ENCODE measurements around the gene CEP41. TPM values are rescaled to one million over a fixed set of nuclear protein-coding genes. Genes with fewer than 3 reads are reported as not detected.

The CEP41 gene
- total RNA-seq, 1 experiment from 2014 or later = 14.0 TPM

DNA sequence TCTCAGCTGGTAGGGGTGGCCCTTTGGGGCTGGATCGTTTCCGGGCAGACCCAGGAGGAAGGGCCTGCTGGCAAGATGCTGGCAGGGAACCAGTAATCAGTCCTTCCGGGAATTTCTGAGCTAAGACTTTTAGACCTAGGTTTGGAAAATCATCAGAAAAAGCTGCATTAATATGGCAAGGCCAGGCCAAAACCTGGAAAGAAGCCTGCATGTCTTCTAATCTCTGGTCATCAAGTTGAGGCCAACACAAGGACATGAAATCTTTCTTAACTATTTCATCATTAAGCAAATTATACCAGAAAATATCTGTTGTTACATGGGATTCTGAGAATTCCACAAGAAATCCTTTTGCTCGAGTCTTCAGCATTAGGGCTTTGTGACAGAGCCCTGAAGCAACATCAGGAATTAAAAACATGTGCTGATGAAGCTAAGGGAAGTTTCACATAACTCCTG is 40.7 kb downstream of the CEP41 start:
- BruUV-seq (replicated peaks) = no TSS peak
- intact Hi-C loops (cut with micrococcal nuclease) = no loop called here
- ChIA-PET POLR2A (no interaction called here), CTCF (interaction anchor here (0.6 kb wide), 1 partner anchor 21 kb away, joined by 3 read pairs; no protein-coding TSS in a partner anchor)
- peaks cover 24% of the 10 kb centered on the region for H3K36me3 Mint-ChIP-seq (ENCODE audit: insufficient read depth, unreplicated experiment)
- no peaks in the 10 kb centered on the region for H3K9me3 Mint-ChIP-seq (ENCODE audit: unreplicated experiment)
- H3K27ac Mint-ChIP-seq (ENCODE audit: low read depth, unreplicated experiment) = no peak overlapping the region
- no peaks in the 10 kb centered on the region for H3K4me1 Mint-ChIP-seq (ENCODE audit: insufficient read depth, unreplicated experiment)
- no peaks in the 10 kb centered on the region for H3K27me3 Mint-ChIP-seq (ENCODE audit: insufficient read depth, unreplicated experiment)
- H3K4me3 Mint-ChIP-seq (ENCODE audit: unreplicated experiment) = no peak overlapping the region
- TF ChIP-seq, protein P1, sequence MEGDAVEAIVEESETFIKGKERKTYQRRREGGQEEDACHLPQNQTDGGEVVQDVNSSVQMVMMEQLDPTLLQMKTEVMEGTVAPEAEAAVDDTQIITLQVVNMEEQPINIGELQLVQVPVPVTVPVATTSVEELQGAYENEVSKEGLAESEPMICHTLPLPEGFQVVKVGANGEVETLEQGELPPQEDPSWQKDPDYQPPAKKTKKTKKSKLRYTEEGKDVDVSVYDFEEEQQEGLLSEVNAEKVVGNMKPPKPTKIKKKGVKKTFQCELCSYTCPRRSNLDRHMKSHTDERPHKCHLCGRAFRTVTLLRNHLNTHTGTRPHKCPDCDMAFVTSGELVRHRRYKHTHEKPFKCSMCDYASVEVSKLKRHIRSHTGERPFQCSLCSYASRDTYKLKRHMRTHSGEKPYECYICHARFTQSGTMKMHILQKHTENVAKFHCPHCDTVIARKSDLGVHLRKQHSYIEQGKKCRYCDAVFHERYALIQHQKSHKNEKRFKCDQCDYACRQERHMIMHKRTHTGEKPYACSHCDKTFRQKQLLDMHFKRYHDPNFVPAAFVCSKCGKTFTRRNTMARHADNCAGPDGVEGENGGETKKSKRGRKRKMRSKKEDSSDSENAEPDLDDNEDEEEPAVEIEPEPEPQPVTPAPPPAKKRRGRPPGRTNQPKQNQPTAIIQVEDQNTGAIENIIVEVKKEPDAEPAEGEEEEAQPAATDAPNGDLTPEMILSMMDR (IDR thresholded peaks at IDR 0.05; ENCODE audit: unreplicated experiment) = no peak
- DNase-seq (ENCODE audit: unreplicated experiment) = no peak

DNA sequence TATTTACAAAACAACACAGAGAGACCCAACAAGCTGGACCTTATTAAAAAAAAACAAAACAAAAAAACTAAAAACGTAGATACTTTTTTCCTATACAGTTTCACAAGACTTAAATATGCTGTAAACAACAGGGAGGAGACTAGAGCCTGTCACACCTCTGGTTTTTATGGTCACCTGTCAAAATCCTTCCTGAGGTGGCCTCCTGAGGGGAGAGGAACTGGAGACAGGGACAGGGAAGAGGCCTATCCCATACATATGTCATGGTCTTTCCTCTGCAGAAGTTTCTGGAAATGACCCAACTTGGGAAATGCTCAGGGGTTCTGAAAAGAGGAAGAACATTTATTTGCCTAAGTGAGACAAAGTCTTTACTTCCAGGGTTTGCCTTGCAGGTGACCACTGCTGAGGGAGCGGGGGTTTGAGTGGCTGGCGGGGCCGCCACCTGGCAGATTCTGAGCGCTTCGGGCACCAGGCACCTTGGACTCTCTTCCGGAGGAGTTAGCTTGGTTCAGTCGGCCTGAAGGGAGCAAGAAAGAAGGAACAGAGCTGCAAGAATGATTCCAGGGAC is 42.2 kb downstream of the CEP41 start:
- Mint-ChIP-seq H3K36me3 (ENCODE audit: insufficient read depth, unreplicated experiment) (peaks cover 18% of the 10 kb centered on the region), H3K9me3 (ENCODE audit: unreplicated experiment) (no peaks in the 10 kb centered on the region), H3K4me1 (ENCODE audit: insufficient read depth, unreplicated experiment) (no peaks in the 10 kb centered on the region), H3K27me3 (ENCODE audit: insufficient read depth, unreplicated experiment) (no peaks in the 10 kb centered on the region), H3K4me3 (ENCODE audit: unreplicated experiment) (no peak overlapping the region), H3K27ac (ENCODE audit: low read depth, unreplicated experiment) (no peak overlapping the region)
- CTCF ChIA-PET = no interaction called here
- BruUV-seq (replicated peaks) = no TSS peak
- intact Hi-C loops (cut with micrococcal nuclease) = no loop called here
- TF ChIP-seq, protein P1 (IDR thresholded peaks at IDR 0.05; ENCODE audit: unreplicated experiment) = no peak
- POLR2A ChIA-PET = no interaction called here
- DNase-seq (ENCODE audit: unreplicated experiment) = no peak

DNA sequence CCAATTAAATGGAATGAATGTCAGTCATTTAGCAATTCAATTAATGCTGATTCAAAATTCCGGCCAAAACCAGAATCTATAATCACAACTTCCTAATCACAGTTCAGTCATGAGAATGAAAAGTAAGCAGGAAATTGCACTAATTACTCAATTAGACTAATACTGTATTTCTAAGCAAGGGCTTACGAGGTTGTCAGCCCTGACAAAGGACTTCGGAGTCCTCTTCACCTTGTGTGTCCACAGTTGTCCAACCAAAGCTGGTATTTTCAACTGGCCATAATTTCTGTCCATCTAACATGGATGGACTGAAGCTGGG is 43.1 kb downstream of the CEP41 start:
- POLR2A ChIA-PET = no interaction called here
- Mint-ChIP-seq H3K4me1 (ENCODE audit: insufficient read depth, unreplicated experiment) (no peaks in the 10 kb centered on the region), H3K27me3 (ENCODE audit: insufficient read depth, unreplicated experiment) (no peaks in the 10 kb centered on the region), H3K9me3 (ENCODE audit: unreplicated experiment) (no peaks in the 10 kb centered on the region), H3K36me3 (ENCODE audit: insufficient read depth, unreplicated experiment) (peaks cover 16% of the 10 kb centered on the region), H3K4me3 (ENCODE audit: unreplicated experiment) (no peak overlapping the region), H3K27ac (ENCODE audit: low read depth, unreplicated experiment) (no peak overlapping the region)
- intact Hi-C loops (cut with micrococcal nuclease) = no loop called here
- no TSS peak for BruUV-seq (replicated peaks)
- no peak for DNase-seq (ENCODE audit: unreplicated experiment)
- TF ChIP-seq, protein P1 (IDR thresholded peaks at IDR 0.05; ENCODE audit: unreplicated experiment) = no peak
- CTCF ChIA-PET = no interaction called here

DNA sequence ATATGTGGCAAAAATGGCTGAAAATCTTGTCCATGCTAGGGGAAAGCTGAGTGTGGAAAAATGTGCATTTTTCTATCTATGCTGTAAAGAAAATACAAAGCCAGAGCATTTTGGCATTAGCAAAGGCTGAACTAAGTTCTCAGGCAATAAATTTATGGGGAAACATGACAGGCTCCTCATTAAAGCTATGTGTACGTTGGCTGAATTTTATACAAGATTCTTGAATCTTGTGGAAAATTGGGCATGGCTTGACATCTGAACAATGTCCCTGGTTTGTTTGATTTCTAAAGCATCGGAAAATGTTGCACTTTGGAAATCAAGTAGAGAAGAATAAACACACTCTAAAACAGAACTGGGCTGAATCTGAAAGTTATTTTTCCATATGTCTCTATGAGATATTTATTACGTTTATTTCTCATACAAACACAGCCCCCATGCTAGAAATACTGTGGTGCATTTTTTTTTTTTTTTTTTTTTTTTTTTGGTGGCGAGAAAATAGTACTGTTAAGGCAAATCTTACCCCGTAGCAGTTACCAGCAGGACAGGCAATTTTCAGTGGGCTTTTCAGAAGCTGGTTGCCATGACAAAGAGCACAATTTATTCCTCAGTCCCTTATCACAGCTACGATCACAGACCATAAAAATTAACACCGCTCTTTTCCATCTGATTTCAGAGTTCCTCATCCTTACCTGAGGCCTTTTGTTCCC is 43.6 kb downstream of the CEP41 start:
- H3K27ac Mint-ChIP-seq (ENCODE audit: low read depth, unreplicated experiment) = no peak overlapping the region
- peaks cover 11% of the 10 kb centered on the region for H3K36me3 Mint-ChIP-seq (ENCODE audit: insufficient read depth, unreplicated experiment)
- H3K4me3 Mint-ChIP-seq (ENCODE audit: unreplicated experiment) = no peak overlapping the region

More for the DNA sequence above, 43.6 kb downstream of the CEP41 start:
- CTCF ChIA-PET = no interaction called here
- intact Hi-C loops (cut with micrococcal nuclease) = no loop called here
- no peak for DNase-seq (ENCODE audit: unreplicated experiment)
- H3K9me3 Mint-ChIP-seq (ENCODE audit: unreplicated experiment) = no peaks in the 10 kb centered on the region
- BruUV-seq (replicated peaks) = no TSS peak
- H3K27me3 Mint-ChIP-seq (ENCODE audit: insufficient read depth, unreplicated experiment) = no peaks in the 10 kb centered on the region
- TF ChIP-seq, protein P1 (IDR thresholded peaks at IDR 0.05; ENCODE audit: unreplicated experiment) = no peak
- H3K4me1 Mint-ChIP-seq (ENCODE audit: insufficient read depth, unreplicated experiment) = no peaks in the 10 kb centered on the region
- POLR2A ChIA-PET = interaction anchor here (0.7 kb wide), 1 partner anchor 175 kb away, joined by 3 read pairs; no protein-coding TSS in a partner anchor

Data from MCF 10A (cell line).